BJ (cell line): ENCODE results near the gene NPIPB6. TPM values are rescaled to one million over a fixed set of nuclear protein-coding genes. Genes with fewer than 3 reads are reported as not detected.

Experiments
- CTCF ChIA-PET: fragments of 350-600 bp; formaldehyde crosslinking; extraction: SDS; loops from one replicate; lab custom pipeline; 2021; ENCODE audit warnings: antibody characterized with exemption, inconsistent platforms; lab: Yijun Ruan, JAX
- POLR2A ChIA-PET: fragments of 300-600 bp; sonication (Branson Sonifier 250); formaldehyde crosslinking; extraction: SDS; loops from one replicate; lab custom pipeline; 2021; ENCODE audit warnings: antibody characterized with exemption; lab: Charles Lee
- DNase-seq: peaks from one replicate; pipeline ENCODE4 v3.0.0-alpha.2; 2011; ENCODE audit warnings: low read depth
- H3K27me3 ChIP-seq: 2 replicates; pipeline ENCODE4 v1.6.0; 2011; ENCODE audit warnings: low read length; ENCODE audit not compliant: control insufficient read depth, insufficient read depth
- H3K36me3 ChIP-seq: 2 replicates; pipeline ENCODE4 v1.5.1; 2011; ENCODE audit warnings: low read length; ENCODE audit not compliant: control insufficient read depth, insufficient read depth
- H3K4me3 ChIP-seq: 2 replicates; pipeline ENCODE4 v1.5.1; 2011; ENCODE audit warnings: low read depth, mild to moderate bottlenecking, control low read depth, low read length
- CTCF ChIP-seq: IDR thresholded peaks from 2 replicates; pipeline ENCODE4 v1.5.1; 2011; ENCODE audit warnings: low read depth, mild to moderate bottlenecking, control low read depth, inconsistent platforms, low read length, moderate library complexity; ENCODE audit not compliant: insufficient read depth
- polyA plus RNA-seq: library from polyadenylated mRNA; depleted of rRNA; stranded (reverse); fragments of >200 nt; gene quantifications from 2 replicates; pipeline ENCODE4 v1.2.3, GENCODE V29; 2011

NPIPB6 gene
- polyA plus RNA-seq, 1 experiment = 0.15 TPM

- no peak for DNase-seq
- no peak for TF ChIP-seq CTCF
- ChIA-PET POLR2A (no interaction called here), CTCF (interaction anchor here (0.7 to 3.7 kb wide), 2 partner anchors 19 to 20 kb away, joined by 3 to 12 read pairs; no protein-coding TSS in a partner anchor)
- peaks cover 26% of the 10 kb centered on the region for H3K27me3 ChIP-seq
- no peak overlapping the region for H3K4me3 ChIP-seq
- no peaks in the 10 kb centered on the region for H3K36me3 ChIP-seq
These were observed 66.0 kb downstream of the NPIPB6 start for GRCh38 chr16:28297308-28297707.

- POLR2A ChIA-PET = no interaction called here
- CTCF ChIA-PET = interaction anchor here (0.9 to 3.7 kb wide), 3 partner anchors 17 to 26 kb away, joined by 3 to 12 read pairs (median 4); no protein-coding TSS in a partner anchor
- Histone ChIP-seq H3K36me3 (no peaks in the 10 kb centered on the region), H3K27me3 (peaks cover 23% of the 10 kb centered on the region), H3K4me3 (no peak overlapping the region)
- DNase-seq = no peak
- no peak for TF ChIP-seq CTCF
These were observed 68.0 kb downstream of the NPIPB6 start for GRCh38 chr16:28295276-28295675.

GRCh38 chr16:28294201-28294600 is 69.1 kb downstream of the NPIPB6 start:
- Histone ChIP-seq H3K4me3 (no peak overlapping the region), H3K36me3 (no peaks in the 10 kb centered on the region), H3K27me3 (peaks cover 25% of the 10 kb centered on the region)
- ChIA-PET POLR2A (no interaction called here), CTCF (no interaction called here)
- no peak for DNase-seq
- TF ChIP-seq CTCF = no peak

GRCh38 chr16:28293601-28293960 is 69.7 kb downstream of the NPIPB6 start:
- Histone ChIP-seq H3K27me3 (peaks cover 26% of the 10 kb centered on the region), H3K36me3 (no peaks in the 10 kb centered on the region), H3K4me3 (no peak overlapping the region)
- ChIA-PET CTCF (interaction anchor here (1.6 kb wide), 1 partner anchor 15 kb away, joined by 4 read pairs; no protein-coding TSS in a partner anchor), POLR2A (no interaction called here)
- DNase-seq = no peak
- TF ChIP-seq CTCF = no peak

- ChIA-PET CTCF (interaction anchor here (0.7 to 1.6 kb wide), 3 partner anchors 15 to 29 kb away, joined by 3 to 4 read pairs (median 4); no protein-coding TSS in a partner anchor), POLR2A (no interaction called here)
- Histone ChIP-seq H3K27me3 (peaks cover 30% of the 10 kb centered on the region), H3K36me3 (no peaks in the 10 kb centered on the region), H3K4me3 (peak overlapping the region; percentile 42)
- DNase-seq = no peak
- TF ChIP-seq CTCF = no peak
These were observed 70.3 kb downstream of the NPIPB6 start for GRCh38 chr16:28292731-28293600.
